IPS-15b (cell line): ENCODE results near the gene GRAMD2A.

Experiments used
- H3K27me3 ChIP-seq: one replicate; pipeline ENCODE4 v1.6.1; 2013; ENCODE audit warnings: low read length; ENCODE audit not compliant: control insufficient read depth, insufficient read depth
- H3K36me3 ChIP-seq: one replicate; pipeline ENCODE4 v1.6.1; 2013; ENCODE audit warnings: low read length; ENCODE audit not compliant: control insufficient read depth, insufficient read depth
- H3K4me1 ChIP-seq: one replicate; pipeline ENCODE4 v1.6.1; 2013; ENCODE audit warnings: mild to moderate bottlenecking, low read length; ENCODE audit not compliant: control insufficient read depth, insufficient read depth
- H3K4me3 ChIP-seq: one replicate; pipeline ENCODE4 v1.5.1; 2013; ENCODE audit warnings: low read depth, low read length
- H3K9ac ChIP-seq: one replicate; pipeline ENCODE4 v1.6.1; 2013; ENCODE audit warnings: low read depth, mild to moderate bottlenecking, low read length
- H3K9me3 ChIP-seq: one replicate; pipeline ENCODE4 v1.6.1; 2013; ENCODE audit warnings: mild to moderate bottlenecking, low read length; ENCODE audit not compliant: control insufficient read depth, insufficient read depth

GRAMD2A gene

GRCh38 chr15:72156928-72157327 is 40.7 kb downstream of the GRAMD2A start:
- no peaks in the 10 kb centered on the region for H3K9me3 ChIP-seq
- no peak overlapping the region for H3K4me3 ChIP-seq
- no peaks in the 10 kb centered on the region for H3K36me3 ChIP-seq
- peaks cover 4% of the 10 kb centered on the region for H3K27me3 ChIP-seq
- H3K9ac ChIP-seq = no peak overlapping the region
- no peaks in the 10 kb centered on the region for H3K4me1 ChIP-seq

- no peaks in the 10 kb centered on the region for H3K4me1 ChIP-seq
- H3K27me3 ChIP-seq = peaks cover 4% of the 10 kb centered on the region
- H3K36me3 ChIP-seq = no peaks in the 10 kb centered on the region
- H3K4me3 ChIP-seq = peak overlapping the region; percentile 30
- H3K9me3 ChIP-seq = no peaks in the 10 kb centered on the region
- H3K9ac ChIP-seq = no peak overlapping the region
Measured at GRCh38 chr15:72155635-72156616, 41.7 kb downstream of the GRAMD2A start.

- H3K9ac ChIP-seq = no peak overlapping the region
- H3K4me1 ChIP-seq = no peaks in the 10 kb centered on the region
- H3K9me3 ChIP-seq = no peaks in the 10 kb centered on the region
- H3K36me3 ChIP-seq = no peaks in the 10 kb centered on the region
- peaks cover 4% of the 10 kb centered on the region for H3K27me3 ChIP-seq
- H3K4me3 ChIP-seq = no peak overlapping the region
Measured at GRCh38 chr15:72155003-72155621, 42.5 kb downstream of the GRAMD2A start.

GRCh38 chr15:72154316-72154715 is 43.3 kb downstream of the GRAMD2A start:
- no peak overlapping the region for H3K4me3 ChIP-seq

GRCh38 chr15:72153269-72154000 is 44.2 kb downstream of the GRAMD2A start:
- Histone ChIP-seq H3K4me1 (no peaks in the 10 kb centered on the region), H3K4me3 (no peak overlapping the region), H3K9ac (no peak overlapping the region), H3K27me3 (peaks cover 4% of the 10 kb centered on the region), H3K9me3 (no peaks in the 10 kb centered on the region), H3K36me3 (no peaks in the 10 kb centered on the region)

More at GRCh38 chr15:72154316-72154715, 43.3 kb downstream of the GRAMD2A start:
- Histone ChIP-seq H3K9ac (no peak overlapping the region), H3K4me1 (no peaks in the 10 kb centered on the region), H3K36me3 (no peaks in the 10 kb centered on the region), H3K27me3 (peaks cover 4% of the 10 kb centered on the region), H3K9me3 (no peaks in the 10 kb centered on the region)

GRCh38 chr15:72147418-72147817 is 50.2 kb downstream of the GRAMD2A start:
- H3K27me3 ChIP-seq = no peaks in the 10 kb centered on the region
- no peaks in the 10 kb centered on the region for H3K36me3 ChIP-seq
- H3K9ac ChIP-seq = no peak overlapping the region
- no peaks in the 10 kb centered on the region for H3K9me3 ChIP-seq
- no peak overlapping the region for H3K4me3 ChIP-seq
- H3K4me1 ChIP-seq = no peaks in the 10 kb centered on the region

- H3K9me3 ChIP-seq = no peaks in the 10 kb centered on the region
Measured at GRCh38 chr15:72146934-72147333, 50.7 kb downstream of the GRAMD2A start.

GRCh38 chr15:72146221-72146620 is 51.4 kb downstream of the GRAMD2A start:
- Histone ChIP-seq H3K9me3 (no peaks in the 10 kb centered on the region), H3K4me1 (no peaks in the 10 kb centered on the region), H3K27me3 (no peaks in the 10 kb centered on the region), H3K9ac (no peak overlapping the region), H3K36me3 (no peaks in the 10 kb centered on the region), H3K4me3 (no peak overlapping the region)

More at GRCh38 chr15:72146934-72147333, 50.7 kb downstream of the GRAMD2A start:
- Histone ChIP-seq H3K4me1 (no peaks in the 10 kb centered on the region), H3K36me3 (no peaks in the 10 kb centered on the region), H3K27me3 (no peaks in the 10 kb centered on the region), H3K4me3 (no peak overlapping the region), H3K9ac (no peak overlapping the region)

- Histone ChIP-seq H3K9me3 (no peaks in the 10 kb centered on the region), H3K27me3 (no peaks in the 10 kb centered on the region), H3K4me3 (no peak overlapping the region), H3K9ac (no peak overlapping the region), H3K36me3 (no peaks in the 10 kb centered on the region), H3K4me1 (no peaks in the 10 kb centered on the region)
Measured at GRCh38 chr15:72141171-72142084, 56.2 kb downstream of the GRAMD2A start.

GRCh38 chr15:72140088-72140487 is 57.5 kb downstream of the GRAMD2A start:
- H3K36me3 ChIP-seq = no peaks in the 10 kb centered on the region
- H3K27me3 ChIP-seq = no peaks in the 10 kb centered on the region
- H3K9me3 ChIP-seq = no peaks in the 10 kb centered on the region
- no peak overlapping the region for H3K4me3 ChIP-seq
- no peak overlapping the region for H3K9ac ChIP-seq
- no peaks in the 10 kb centered on the region for H3K4me1 ChIP-seq

- H3K9ac ChIP-seq = no peak overlapping the region
- no peak overlapping the region for H3K4me3 ChIP-seq
- no peaks in the 10 kb centered on the region for H3K27me3 ChIP-seq
- H3K9me3 ChIP-seq = no peaks in the 10 kb centered on the region
- no peaks in the 10 kb centered on the region for H3K36me3 ChIP-seq
- no peaks in the 10 kb centered on the region for H3K4me1 ChIP-seq
Measured at GRCh38 chr15:72139667-72140066, 57.9 kb downstream of the GRAMD2A start.
